Purkinje cell (primary cell): ENCODE measurements around the gene STOX2. TPM values are rescaled to one million over a fixed set of nuclear protein-coding genes. Genes with fewer than 3 reads are reported as not detected.

Experiments
- polyA plus RNA-seq: library from polyadenylated mRNA; unstranded; fragments of >200 nt; fragmentation: Nextera tagmentation; gene quantifications from 2 replicates; pipeline ENCODE4 v1.2.1, GENCODE V29; 2014

Gene STOX2, protein sequence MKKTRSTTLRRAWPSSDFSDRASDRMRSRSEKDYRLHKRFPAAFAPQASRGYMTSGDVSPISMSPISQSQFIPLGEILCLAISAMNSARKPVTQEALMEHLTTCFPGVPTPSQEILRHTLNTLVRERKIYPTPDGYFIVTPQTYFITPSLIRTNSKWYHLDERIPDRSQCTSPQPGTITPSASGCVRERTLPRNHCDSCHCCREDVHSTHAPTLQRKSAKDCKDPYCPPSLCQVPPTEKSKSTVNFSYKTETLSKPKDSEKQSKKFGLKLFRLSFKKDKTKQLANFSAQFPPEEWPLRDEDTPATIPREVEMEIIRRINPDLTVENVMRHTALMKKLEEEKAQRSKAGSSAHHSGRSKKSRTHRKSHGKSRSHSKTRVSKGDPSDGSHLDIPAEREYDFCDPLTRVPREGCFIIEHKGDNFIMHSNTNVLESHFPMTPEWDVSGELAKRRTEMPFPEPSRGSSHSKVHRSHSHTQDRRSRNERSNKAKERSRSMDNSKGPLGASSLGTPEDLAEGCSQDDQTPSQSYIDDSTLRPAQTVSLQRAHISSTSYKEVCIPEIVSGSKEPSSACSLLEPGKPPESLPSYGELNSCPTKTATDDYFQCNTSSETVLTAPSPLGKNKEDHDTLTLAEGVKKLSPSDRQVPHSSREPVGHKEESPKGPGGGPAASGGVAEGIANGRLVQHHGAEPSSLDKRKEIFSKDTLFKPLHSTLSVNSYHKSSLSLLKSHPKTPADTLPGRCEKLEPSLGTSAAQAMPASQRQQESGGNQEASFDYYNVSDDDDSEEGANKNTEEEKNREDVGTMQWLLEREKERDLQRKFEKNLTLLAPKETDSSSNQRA (N-terminal part only)
- polyA plus RNA-seq, result 20.7 and 22.7 TPM in 2 replicates

DNA sequence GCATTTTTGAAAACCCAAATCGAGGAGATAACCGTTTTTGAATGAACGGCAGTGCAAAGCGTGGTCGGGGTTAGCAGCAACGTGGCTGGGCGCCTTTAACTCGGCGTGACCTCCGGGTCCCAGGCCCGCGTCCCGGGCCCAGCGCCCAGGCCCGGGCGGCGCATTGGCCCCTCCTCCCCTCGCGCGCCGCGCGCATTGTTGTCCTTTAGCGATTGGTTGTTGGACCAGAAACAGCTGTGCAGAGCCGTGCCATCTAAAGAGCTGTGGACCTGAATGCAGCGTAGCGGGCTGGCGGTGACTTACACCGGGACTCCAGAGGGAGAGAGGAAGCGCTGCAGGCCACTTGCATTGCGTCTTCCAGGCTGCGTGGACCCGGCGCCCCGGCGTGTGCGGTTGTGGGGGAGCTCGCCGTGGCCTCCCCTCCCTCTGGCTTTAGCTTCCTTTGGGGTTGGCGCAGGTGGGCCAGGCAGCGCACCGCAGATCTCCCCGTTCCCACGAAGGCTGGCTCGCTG is at the start of gene STOX2:
STOX2 (plus strand) TSS at position 227 of the 512 bp plus-strand sequence. CDS start 1,484 bp downstream, outside the sequence.

Other genes starting within 250 kb of the STOX2 start
- 12.2 and 14.8 TPM in 2 replicates for gene RWDD4, start 246.1 kb upstream of the STOX2 start, polyA plus RNA-seq
- gene TRAPPC11, start 246.0 kb upstream of the STOX2 start, polyA plus RNA-seq, result 26.8 and 27.0 TPM in 2 replicates